ENCODE data around the gene UBE2QL1.

- TF ChIP-seq, protein P1, sequence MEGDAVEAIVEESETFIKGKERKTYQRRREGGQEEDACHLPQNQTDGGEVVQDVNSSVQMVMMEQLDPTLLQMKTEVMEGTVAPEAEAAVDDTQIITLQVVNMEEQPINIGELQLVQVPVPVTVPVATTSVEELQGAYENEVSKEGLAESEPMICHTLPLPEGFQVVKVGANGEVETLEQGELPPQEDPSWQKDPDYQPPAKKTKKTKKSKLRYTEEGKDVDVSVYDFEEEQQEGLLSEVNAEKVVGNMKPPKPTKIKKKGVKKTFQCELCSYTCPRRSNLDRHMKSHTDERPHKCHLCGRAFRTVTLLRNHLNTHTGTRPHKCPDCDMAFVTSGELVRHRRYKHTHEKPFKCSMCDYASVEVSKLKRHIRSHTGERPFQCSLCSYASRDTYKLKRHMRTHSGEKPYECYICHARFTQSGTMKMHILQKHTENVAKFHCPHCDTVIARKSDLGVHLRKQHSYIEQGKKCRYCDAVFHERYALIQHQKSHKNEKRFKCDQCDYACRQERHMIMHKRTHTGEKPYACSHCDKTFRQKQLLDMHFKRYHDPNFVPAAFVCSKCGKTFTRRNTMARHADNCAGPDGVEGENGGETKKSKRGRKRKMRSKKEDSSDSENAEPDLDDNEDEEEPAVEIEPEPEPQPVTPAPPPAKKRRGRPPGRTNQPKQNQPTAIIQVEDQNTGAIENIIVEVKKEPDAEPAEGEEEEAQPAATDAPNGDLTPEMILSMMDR (IDR thresholded peaks at IDR 0.05; ENCODE audit: low read length), result no peak
- TF ChIP-seq EZH2 (IDR thresholded peaks at IDR 0.05; ENCODE audit: borderline replicate concordance, low read length), result no peak
Observed at GRCh38 chr5:6450319-6450833, 1.7 kb downstream of the UBE2QL1 start.

Data from OCI-LY1 (cell line).